ENCODE data around the gene CDC42. TPM values are rescaled to one million over a fixed set of nuclear protein-coding genes. Genes with fewer than 3 reads are reported as not detected.

CDC42 gene
- total and polyA plus RNA-seq, 9 of the 15 experiments (the other 6 are each of a cell fraction or from before 2014, with no cell fraction given) = 186 to 398 (median 325) TPM

- TF ChIP-seq, protein P1, sequence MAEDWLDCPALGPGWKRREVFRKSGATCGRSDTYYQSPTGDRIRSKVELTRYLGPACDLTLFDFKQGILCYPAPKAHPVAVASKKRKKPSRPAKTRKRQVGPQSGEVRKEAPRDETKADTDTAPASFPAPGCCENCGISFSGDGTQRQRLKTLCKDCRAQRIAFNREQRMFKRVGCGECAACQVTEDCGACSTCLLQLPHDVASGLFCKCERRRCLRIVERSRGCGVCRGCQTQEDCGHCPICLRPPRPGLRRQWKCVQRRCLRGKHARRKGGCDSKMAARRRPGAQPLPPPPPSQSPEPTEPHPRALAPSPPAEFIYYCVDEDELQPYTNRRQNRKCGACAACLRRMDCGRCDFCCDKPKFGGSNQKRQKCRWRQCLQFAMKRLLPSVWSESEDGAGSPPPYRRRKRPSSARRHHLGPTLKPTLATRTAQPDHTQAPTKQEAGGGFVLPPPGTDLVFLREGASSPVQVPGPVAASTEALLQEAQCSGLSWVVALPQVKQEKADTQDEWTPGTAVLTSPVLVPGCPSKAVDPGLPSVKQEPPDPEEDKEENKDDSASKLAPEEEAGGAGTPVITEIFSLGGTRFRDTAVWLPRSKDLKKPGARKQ (CRISPR knock-in tag; IDR thresholded peaks at IDR 0.05) = no peak
- TF ChIP-seq BCL6 (CRISPR knock-in tag; IDR thresholded peaks at IDR 0.05) (no peak), NELFE (IDR thresholded peaks at IDR 0.05; ENCODE audit: insufficient read depth, insufficient read length) (no peak), ZNF583 (CRISPR knock-in tag; IDR thresholded peaks at IDR 0.05) (no peak), CBX2 (IDR thresholded peaks at IDR 0.05; ENCODE audit: insufficient read depth, low read length, poor library complexity, severe bottlenecking) (no peak), CHD2 (IDR thresholded peaks at IDR 0.05; ENCODE audit: low read depth, low read length) (no peak), ZC3H8 (IDR thresholded peaks at IDR 0.05) (no peak), ZNF766 (CRISPR knock-in tag; conservative IDR thresholded peaks at IDR 0.05) (no peak), PATZ1 (CRISPR knock-in tag; IDR thresholded peaks at IDR 0.05; ENCODE audit: borderline replicate concordance) (no peak), GABPA (tag; conservative IDR thresholded peaks at IDR 0.05; ENCODE audit: low read depth) (no peak), RBFOX2 (IDR thresholded peaks at IDR 0.05; ENCODE audit: low read depth, low read length) (peak; percentile 41; the same call in 1 of the 2 replicates), FIP1L1 (IDR thresholded peaks at IDR 0.05; ENCODE audit: low read depth, low read length, poor library complexity, severe bottlenecking) (no peak), GTF2B (IDR thresholded peaks at IDR 0.05; ENCODE audit: extremely low read depth, insufficient read length) (no peak), MAFG (tag; conservative IDR thresholded peaks at IDR 0.05) (no peak)
- TF ChIP-seq, protein P2, sequence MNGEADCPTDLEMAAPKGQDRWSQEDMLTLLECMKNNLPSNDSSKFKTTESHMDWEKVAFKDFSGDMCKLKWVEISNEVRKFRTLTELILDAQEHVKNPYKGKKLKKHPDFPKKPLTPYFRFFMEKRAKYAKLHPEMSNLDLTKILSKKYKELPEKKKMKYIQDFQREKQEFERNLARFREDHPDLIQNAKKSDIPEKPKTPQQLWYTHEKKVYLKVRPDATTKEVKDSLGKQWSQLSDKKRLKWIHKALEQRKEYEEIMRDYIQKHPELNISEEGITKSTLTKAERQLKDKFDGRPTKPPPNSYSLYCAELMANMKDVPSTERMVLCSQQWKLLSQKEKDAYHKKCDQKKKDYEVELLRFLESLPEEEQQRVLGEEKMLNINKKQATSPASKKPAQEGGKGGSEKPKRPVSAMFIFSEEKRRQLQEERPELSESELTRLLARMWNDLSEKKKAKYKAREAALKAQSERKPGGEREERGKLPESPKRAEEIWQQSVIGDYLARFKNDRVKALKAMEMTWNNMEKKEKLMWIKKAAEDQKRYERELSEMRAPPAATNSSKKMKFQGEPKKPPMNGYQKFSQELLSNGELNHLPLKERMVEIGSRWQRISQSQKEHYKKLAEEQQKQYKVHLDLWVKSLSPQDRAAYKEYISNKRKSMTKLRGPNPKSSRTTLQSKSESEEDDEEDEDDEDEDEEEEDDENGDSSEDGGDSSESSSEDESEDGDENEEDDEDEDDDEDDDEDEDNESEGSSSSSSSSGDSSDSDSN (IDR thresholded peaks at IDR 0.05; ENCODE audit: borderline replicate concordance in 1 of 2, low read depth in 2 of 2, low read length in 2 of 2) = no peak
- TF ChIP-seq, protein P3, sequence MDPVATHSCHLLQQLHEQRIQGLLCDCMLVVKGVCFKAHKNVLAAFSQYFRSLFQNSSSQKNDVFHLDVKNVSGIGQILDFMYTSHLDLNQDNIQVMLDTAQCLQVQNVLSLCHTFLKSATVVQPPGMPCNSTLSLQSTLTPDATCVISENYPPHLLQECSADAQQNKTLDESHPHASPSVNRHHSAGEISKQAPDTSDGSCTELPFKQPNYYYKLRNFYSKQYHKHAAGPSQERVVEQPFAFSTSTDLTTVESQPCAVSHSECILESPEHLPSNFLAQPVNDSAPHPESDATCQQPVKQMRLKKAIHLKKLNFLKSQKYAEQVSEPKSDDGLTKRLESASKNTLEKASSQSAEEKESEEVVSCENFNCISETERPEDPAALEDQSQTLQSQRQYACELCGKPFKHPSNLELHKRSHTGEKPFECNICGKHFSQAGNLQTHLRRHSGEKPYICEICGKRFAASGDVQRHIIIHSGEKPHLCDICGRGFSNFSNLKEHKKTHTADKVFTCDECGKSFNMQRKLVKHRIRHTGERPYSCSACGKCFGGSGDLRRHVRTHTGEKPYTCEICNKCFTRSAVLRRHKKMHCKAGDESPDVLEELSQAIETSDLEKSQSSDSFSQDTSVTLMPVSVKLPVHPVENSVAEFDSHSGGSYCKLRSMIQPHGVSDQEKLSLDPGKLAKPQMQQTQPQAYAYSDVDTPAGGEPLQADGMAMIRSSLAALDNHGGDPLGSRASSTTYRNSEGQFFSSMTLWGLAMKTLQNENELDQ (CRISPR knock-in tag; IDR thresholded peaks at IDR 0.05; ENCODE audit: borderline replicate concordance) = 0 out of 2 replicates have a peak, but pooled peaks have one; percentile 11
Measured at GRCh38 chr1:22053861-22054770, 1.6 kb downstream of the CDC42 start (continued).
